ENCODE data around the gene C1orf115.

GRCh38 chr1:220677251-220677650 is 12.9 kb upstream of the C1orf115 start:
- no peak for TF ChIP-seq CTCF (IDR thresholded peaks at IDR 0.05; ENCODE audit: low read depth, low read length)
- no peak for TF ChIP-seq EZH2phosphoT487 (IDR thresholded peaks at IDR 0.05; ENCODE audit: low read depth)
